Diencephalon (tissue), 1 donor: ENCODE measurements around the gene OR4F6. TPM values are rescaled to one million over a fixed set of nuclear protein-coding genes. Genes with fewer than 3 reads are reported as not detected.

Experiments used
- small RNA-seq: library from RNA; depleted of rRNA; stranded (forward); fragments of <200 nt; gene quantifications from one replicate; pipeline ENCODE3, GENCODE V24; 2014
- total RNA-seq: library from RNA; depleted of rRNA; stranded (reverse); fragments of >200 nt; gene quantifications from one replicate; pipeline ENCODE4 v1.2.3, GENCODE V29; 2014

OR4F6 gene, protein sequence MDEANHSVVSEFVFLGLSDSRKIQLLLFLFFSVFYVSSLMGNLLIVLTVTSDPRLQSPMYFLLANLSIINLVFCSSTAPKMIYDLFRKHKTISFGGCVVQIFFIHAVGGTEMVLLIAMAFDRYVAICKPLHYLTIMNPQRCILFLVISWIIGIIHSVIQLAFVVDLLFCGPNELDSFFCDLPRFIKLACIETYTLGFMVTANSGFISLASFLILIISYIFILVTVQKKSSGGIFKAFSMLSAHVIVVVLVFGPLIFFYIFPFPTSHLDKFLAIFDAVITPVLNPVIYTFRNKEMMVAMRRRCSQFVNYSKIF
- 0.23 TPM for total RNA-seq

DNA sequence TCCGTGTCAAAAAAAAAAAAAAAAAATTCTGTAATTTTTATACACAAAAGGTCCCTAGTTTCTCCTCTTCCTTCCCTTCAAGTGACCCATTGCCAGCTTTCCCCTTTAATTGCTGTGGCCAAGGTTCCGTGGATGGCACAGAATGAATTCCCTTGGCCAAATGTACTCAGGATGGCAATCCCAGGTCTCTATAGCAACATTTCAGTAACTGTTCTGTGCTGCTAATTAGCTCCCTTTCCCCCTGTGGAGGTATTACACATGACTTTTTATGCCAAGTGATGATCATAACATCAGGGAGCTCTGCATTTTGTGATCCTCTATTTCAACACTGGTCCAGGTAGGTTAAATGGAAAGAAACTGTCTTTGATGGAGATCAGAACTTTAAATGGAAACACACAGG, at the start of gene OR4F6:
OR4F6 (plus strand) TSS at position 301 of the 400 bp plus-strand sequence. CDS start 2,211 bp downstream, outside the sequence.

GRCh38 chr15:101811902-101812301, 8.6 kb downstream of the OR4F6 start, which contains the start of gene OR4F15:
TSS of gene OR4F15 (plus strand) at chr15:101812202. CDS start at chr15:101818187, 5,985 bp downstream.

Small RNA genes lying within 50 kb of the gene (small RNA-seq; reads per million reads assigned to genes)
- not detected for gene RN7SL209P

Other genes starting within 250 kb of the OR4F6 start
- 103 TPM for gene TM2D3, start 151.1 kb upstream of the OR4F6 start, total RNA-seq
- 29.8 TPM for gene TARS3, start 79.0 kb upstream of the OR4F6 start, total RNA-seq
- gene OR4F15, start 8.7 kb downstream of the OR4F6 start, total RNA-seq, result not detected